GM18858 (cell line): ENCODE results near the gene YIPF3.
"Not testable (repeated sequence)": the region's sequence is repeated elsewhere in the genome, so short reads cannot be mapped to it uniquely, and the experiment has no call there.

Source experiments
- ATAC-seq: cut with Tn5 transposase; IDR thresholded peaks from one replicate; pipeline ENCODE4 v1.9.1; 2021; ENCODE audit not compliant: unreplicated experiment

The YIPF3 gene

DNA sequence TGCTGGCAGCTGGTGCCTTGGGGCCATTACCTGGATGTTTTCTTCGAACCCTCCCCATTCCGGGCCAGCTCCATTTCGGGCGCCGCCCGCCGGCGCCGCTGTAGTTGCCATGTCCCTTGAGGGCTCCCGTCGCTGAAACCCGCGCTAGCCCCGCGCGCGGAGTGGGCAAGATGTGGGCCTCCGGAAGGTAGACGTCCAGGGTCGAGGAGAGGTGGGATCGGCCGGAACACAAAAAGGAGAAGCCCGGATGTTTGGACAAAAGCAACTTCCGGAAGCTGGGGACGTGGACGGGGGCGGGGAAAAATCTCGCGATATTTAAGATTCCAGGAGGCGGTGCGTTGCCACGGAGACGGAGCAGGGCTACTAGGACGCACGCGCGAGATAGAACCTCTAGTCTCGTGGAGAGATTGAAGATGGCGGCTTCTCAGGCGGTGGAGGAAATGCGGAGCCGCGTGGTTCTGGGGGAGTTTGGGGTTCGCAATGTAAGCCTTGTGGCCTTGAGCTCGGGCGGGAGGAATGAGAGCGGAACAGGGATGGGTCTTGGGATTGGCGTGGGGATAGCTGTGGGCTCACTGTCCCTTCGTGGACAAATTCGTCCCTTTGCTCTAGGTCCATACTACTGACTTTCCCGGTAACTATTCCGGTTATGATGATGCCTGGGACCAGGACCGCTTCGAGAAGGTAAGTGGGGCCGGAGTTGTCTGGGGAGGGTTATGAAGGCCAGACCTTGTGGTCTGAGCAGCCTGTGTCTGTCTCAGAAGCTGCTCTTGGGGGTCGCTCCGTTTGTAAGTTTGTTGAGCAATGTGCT, at the start of gene YIPF3, which contains the start of gene POLR1C:
Gene YIPF3, minus strand, starts transcription at position 230 of the 808 bp plus-strand sequence. Its CDS starts 119 bp downstream, at position 111.
Gene POLR1C, plus strand, starts transcription at position 393 of the 808 bp plus-strand sequence. Its CDS starts 21 bp downstream, at position 414.
- peak; percentile 73 for ATAC-seq

- no peak for ATAC-seq
Measured at GRCh38 chr6:43559328-43559727, 42.6 kb upstream of the YIPF3 start.

GRCh38 chr6:43557620-43558019, 40.9 kb upstream of the YIPF3 start:
- ATAC-seq: not testable (repeated sequence)

GRCh38 chr6:43547222-43547621, 30.5 kb upstream of the YIPF3 start:
- no peak for ATAC-seq

GRCh38 chr6:43544461-43544860, 27.7 kb upstream of the YIPF3 start:
- ATAC-seq: no peak

GRCh38 chr6:43541774-43542471, 25.2 kb upstream of the YIPF3 start:
- ATAC-seq: no peak

DNA sequence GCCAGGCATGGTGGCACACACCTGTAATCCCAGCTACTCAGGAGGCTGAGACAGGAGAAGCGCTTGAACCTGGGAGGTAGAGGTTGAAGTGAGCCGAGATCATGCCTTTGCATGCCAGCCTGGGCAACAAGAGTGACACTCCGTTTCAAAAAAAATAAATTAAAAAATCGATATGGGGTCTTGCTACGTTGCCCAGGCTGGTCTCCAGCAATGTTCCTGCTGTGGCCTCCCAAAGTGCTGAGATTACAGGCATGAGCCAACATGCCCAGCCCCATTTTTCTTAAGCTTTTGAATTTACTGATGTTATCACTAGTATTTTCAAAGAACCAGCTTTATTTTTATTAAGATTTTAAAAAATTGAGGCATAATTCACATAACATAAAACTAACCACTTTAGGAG, 23.8 kb upstream of the YIPF3 start:
- ATAC-seq: no peak

- not testable (repeated sequence) for ATAC-seq
Measured at GRCh38 chr6:43539409-43539808, 22.7 kb upstream of the YIPF3 start.

DNA sequence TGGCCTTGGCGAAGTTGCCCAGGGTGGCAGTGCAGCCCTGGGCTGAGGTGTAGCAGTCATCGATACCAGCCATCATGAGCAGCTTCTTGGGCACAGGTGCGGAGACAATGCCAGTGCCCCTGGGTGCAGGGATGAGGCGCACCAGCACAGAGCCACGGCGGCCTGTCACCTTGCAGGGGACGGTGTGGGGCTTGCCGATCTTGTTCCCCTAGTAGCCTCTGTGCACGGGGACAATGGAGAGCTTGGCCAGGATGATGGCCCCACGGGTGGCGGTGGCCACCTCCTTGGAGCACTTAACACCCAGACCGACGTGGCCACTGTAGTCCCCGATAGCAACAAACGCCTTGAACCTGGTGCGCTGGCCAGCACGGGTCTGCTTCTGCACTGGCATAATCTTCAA, 22.3 kb upstream of the YIPF3 start:
- not testable (repeated sequence) for ATAC-seq

GRCh38 chr6:43532201-43532600, 15.5 kb upstream of the YIPF3 start:
- no peak for ATAC-seq

GRCh38 chr6:43524483-43524961, 7.8 kb upstream of the YIPF3 start:
- no peak for ATAC-seq

DNA sequence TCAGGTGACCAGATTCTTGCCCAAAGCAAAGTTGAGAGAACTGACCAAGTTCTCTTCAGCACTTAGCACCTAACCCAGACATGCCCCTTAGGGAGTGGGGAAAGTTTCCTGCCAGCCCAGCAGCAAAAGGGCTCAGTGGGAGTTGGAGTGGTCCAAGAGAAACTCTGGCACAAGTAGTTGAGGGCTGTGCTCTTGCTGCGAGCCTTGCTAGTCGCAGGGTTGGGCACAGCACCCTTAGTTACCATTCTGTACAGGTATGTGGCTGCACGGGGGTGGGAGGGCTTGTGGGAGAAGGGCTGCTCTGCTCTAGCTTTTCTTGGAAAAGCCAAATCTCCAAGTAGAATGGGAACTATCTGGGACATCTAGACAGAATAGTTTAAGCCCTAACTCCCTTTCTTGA, 6.6 kb upstream of the YIPF3 start:
- no peak for ATAC-seq

- ATAC-seq: no peak
Measured at GRCh38 chr6:43522547-43523261, 6.0 kb upstream of the YIPF3 start.

GRCh38 chr6:43521836-43522235, 5.1 kb upstream of the YIPF3 start:
- no peak for ATAC-seq

GRCh38 chr6:43520097-43520496, 3.4 kb upstream of the YIPF3 start:
- no peak for ATAC-seq

DNA sequence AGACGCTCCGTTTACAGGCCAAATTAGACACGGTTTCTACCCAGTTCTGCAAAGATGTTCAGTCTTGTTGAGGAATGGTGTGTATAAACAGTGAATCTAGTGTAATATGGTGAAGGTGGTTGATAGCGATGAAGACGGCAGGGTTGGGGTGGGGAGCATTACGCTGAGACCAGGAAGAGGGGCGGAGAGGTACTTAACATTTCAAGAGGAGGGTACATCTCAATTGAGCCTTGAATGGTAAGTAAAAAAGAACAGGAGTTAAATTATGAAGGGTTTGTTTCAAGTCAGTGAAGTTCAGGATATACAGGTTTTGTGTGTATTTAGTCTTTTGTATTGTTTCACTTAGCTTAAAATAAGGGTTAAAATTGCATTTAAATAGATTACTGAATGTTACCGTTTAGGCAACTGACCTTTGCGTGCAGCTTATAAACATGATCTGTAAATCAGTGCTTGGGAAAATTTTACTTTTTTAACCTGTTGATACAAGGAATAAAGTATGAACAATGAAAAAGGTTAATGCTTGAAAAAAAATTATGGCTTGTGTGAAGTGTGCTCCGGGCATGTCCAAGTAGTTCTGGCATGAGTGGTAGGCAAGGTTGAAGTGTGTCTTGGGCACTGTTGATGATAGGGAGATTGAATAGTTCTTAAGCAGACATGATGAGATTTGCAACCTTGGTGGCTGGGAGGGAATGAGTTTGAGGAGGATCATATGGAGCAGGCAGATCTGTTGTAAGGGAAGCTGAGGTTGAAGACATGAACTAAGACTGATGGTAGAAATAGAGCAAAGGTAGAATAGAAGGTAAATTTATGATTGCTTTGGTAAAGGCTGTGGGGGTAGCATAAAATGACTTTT, 1.0 kb upstream of the YIPF3 start:
- no peak for ATAC-seq

- no peak for ATAC-seq
Measured at GRCh38 chr6:43516367-43516696, 394 bp downstream of the YIPF3 start.

GRCh38 chr6:43515808-43516207, 918 bp downstream of the YIPF3 start:
- ATAC-seq: no peak

DNA sequence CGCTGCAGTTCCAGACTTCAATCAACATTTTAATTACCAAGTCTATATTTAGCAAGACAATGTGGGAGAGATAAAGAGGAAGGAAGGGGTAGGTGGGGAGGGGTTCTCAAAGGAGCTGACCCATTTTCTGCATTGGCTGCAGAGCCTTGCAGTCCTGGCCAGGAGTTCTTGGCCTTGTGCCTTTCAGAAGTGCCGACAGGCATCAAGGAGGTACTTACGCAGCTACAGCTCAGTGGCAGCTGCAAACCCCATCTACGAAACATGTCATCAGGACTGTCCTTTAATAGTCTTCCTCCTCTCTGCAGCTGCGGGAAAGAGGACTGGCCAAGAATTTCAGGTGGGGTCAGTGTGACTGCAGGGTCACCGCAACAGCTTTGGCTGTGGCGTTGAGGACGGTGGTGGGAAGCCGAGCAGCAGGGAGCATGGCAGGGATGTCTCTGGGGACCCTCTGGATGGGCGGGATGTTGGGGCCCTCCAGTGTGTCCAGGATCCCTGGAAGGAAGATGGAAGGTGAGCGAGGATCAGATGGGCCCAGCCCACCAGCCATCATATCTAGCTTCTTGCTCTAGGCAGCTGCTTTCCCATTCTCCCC, 4.8 kb downstream of the YIPF3 start:
- no peak for ATAC-seq

DNA sequence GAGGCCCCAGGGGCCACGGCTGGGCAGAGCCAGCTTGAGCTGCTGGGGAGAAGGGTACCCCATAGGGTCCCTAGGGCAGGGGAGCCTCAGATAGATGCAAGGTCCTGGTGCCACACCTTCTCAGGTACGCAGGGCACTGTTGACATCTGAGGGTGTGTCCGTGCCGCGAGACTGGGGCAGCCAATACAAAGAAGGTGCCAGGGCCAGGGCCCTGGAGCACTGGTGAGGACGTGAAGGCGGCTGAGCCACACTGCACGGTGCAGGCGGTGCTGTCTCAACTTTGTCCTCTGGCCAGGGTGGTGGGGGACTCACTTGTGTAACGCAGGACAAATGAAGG, 5.9 kb downstream of the YIPF3 start:
- ATAC-seq: no peak
